HG02623 (cell line): ENCODE results near the gene EDNRB.
"Not testable (repeated sequence)": the region's sequence is repeated elsewhere in the genome, so short reads cannot be mapped to it uniquely, and the experiment has no call there.

ENCODE experiments used
- ATAC-seq: cut with Tn5 transposase; IDR thresholded peaks from one replicate; pipeline ENCODE4 v1.9.1; 2021; ENCODE audit warnings: moderate library complexity; ENCODE audit not compliant: unreplicated experiment

Gene EDNRB

DNA sequence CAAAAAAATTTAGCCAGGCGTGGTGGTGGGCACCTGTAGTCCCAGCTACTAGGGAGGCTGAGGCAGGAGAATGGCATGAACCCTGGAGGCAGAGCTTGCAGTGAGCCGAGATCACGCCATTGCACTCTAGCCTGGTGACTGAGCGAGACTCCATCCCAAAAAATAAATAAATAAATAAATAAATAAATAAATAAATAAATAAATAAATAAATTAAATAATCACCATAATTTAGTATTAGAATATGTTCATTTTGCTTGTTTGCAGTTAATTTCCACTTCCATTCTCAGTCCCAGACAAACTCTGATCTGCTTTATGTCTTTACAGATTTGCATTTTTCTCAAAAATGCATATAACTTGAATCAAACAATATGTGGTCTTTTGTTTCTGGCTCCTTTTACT, 70.6 kb downstream of the EDNRB start:
- not testable (repeated sequence) for ATAC-seq

DNA sequence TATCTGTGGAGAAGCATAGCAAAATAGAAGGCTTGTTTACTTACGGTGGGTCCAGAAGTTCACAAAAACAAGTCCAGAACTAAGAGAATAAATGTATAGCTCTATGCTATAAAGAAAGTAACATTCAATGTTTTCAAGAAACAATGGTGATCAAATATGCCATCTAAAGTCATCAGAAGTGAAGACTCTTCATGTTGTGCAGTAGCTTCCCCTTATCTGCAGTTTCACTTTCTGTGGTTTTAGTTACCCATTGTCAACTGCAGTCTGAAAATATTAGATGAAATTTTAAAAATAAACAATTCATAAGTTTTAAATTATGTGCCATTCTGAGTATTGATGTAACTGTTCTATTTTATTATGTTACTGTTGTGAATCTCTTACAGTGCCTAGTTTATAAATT, 72.5 kb downstream of the EDNRB start:
- ATAC-seq: peak; percentile 53
